Esophagus muscularis mucosa (tissue), 4 donors: ENCODE data around the gene ZNF577. TPM values are rescaled to one million over a fixed set of nuclear protein-coding genes. Genes with fewer than 3 reads are reported as not detected.

Experiments used
- DNase-seq: peaks from one replicate; pipeline ENCODE4 v3.0.0-alpha.2; 2017; ENCODE audit errors: extremely low spot score
- H3K27ac ChIP-seq, 4 donors: fragments of 200-600 bp; sonication (generic); replicated peaks in 1 of 4; 1 replicate in 3 of 4; 2 replicates in 1 of 4; pipeline ENCODE4 v1.5.1; 2016 to 2019; ENCODE audit warnings: mild to moderate bottlenecking in 1 of 4
- H3K27me3 ChIP-seq, 4 donors: fragments of 200-600 bp; sonication (generic); one replicate each; pipeline versions ENCODE4 v1.5.1 to v1.6.0; 2016 to 2019
- H3K36me3 ChIP-seq, 4 donors: fragments of 200-600 bp; sonication (generic); one replicate each; pipeline ENCODE4 v1.5.1; 2016 to 2019
- H3K4me1 ChIP-seq, 4 donors: fragments of 200-600 bp; sonication (generic); one replicate each; pipeline ENCODE4 v1.5.1; 2016 to 2019
- H3K4me3 ChIP-seq, 4 donors: fragments of 200-600 bp; sonication (generic); 1 replicate in 2 of 4; 2 replicates in 2 of 4; pipeline ENCODE4 v1.5.1; 2016 to 2019; ENCODE audit warnings: mild to moderate bottlenecking in 4 of 4, moderate library complexity in 1 of 4
- H3K9me3 ChIP-seq, 4 donors: fragments of 200-600 bp; sonication (generic); 1 replicate in 3 of 4; 2 replicates in 1 of 4; pipeline ENCODE4 v1.5.1; 2016 to 2019
- EP300 ChIP-seq: sonication (generic); formaldehyde crosslinking; IDR thresholded peaks from one replicate; pipeline ENCODE4 v1.6.1; 2017; ENCODE audit warnings: antibody characterized with exemption
- POLR2A ChIP-seq: fragments of 450-650 bp; IDR thresholded peaks from one replicate; pipeline ENCODE4 v1.6.1; 2017; ENCODE audit warnings: antibody characterized with exemption, moderate library complexity, mild to moderate bottlenecking, low read depth
- POLR2AphosphoS5 ChIP-seq, 2 donors: sonication (generic); formaldehyde crosslinking; IDR thresholded peaks; one replicate each; pipeline ENCODE4 v1.6.1; 2017; ENCODE audit warnings: antibody characterized with exemption in 2 of 2
- WGBS: methylation state at CpG from one replicate; pipeline ENCODE4 v1.1.5; 2018; 5-methylcytosine and 5-hydroxymethylcytosine counted together
- intact Hi-C: fragments of 100-400 bp; cut with DNase I; formaldehyde crosslinking; loops from one replicate; pipeline ENCODE4 v1.15.1; 2023
- total RNA-seq, 4 donors: library from RNA; depleted of rRNA; stranded (reverse); fragments of >200 nt; gene quantifications; one replicate each; pipeline versions ENCODE4 v1.1.0 to v1.2.1, GENCODE V29; 2016
- TF ChIP-seq, protein P1 (sequence below), 3 experiments: fragments of 200-600 bp in 2 of 3; fragments of 450-650 bp in 1 of 3; sonication (generic) in 2 of 3; IDR thresholded peaks; one replicate each; pipeline ENCODE4 v1.5.1; 2017 to 2019; ENCODE audit warnings: antibody characterized with exemption in 3 of 3, mild to moderate bottlenecking in 2 of 3, moderate library complexity in 1 of 3

The ZNF577 gene
- total RNA-seq, 4 donors from 2014 or later, result 8.4 to 29.1 (median 11.5) TPM

DNA sequence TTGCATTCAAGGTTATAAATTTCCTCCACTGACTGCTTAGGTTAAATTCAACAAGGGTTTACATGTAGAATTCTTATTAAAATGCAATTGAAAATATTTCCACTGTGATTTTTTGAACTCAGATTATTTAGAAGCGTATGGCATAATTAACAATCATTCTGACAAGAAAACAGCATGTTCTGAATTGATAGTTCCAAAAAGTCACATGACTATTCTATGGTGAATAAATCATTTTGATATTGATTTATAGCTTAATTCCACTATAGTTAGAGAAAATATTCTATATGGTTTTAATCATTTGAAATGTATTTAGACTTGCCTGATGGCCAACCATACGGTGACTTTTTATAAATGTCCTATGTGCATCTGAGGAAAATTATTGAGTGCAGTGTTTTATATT is 3.0 kb downstream of the ZNF577 start:
- Histone ChIP-seq H3K27ac (no peak overlapping the region), H3K4me3 (no peak overlapping the region), H3K27me3 (no peaks in the 10 kb centered on the region), H3K4me1 (peaks cover 0 to 15% (median 14%) of the 10 kb centered on the region in 4 donors), H3K36me3 (peaks cover 8 to 28% (median 19%) of the 10 kb centered on the region in 4 donors), H3K9me3 (peaks cover 0 to 14% (median 3%) of the 10 kb centered on the region in 4 donors)
- no peak for TF ChIP-seq POLR2AphosphoS5 (IDR thresholded peaks at IDR 0.05)
- no peak for TF ChIP-seq POLR2A
- TF ChIP-seq, protein P1, sequence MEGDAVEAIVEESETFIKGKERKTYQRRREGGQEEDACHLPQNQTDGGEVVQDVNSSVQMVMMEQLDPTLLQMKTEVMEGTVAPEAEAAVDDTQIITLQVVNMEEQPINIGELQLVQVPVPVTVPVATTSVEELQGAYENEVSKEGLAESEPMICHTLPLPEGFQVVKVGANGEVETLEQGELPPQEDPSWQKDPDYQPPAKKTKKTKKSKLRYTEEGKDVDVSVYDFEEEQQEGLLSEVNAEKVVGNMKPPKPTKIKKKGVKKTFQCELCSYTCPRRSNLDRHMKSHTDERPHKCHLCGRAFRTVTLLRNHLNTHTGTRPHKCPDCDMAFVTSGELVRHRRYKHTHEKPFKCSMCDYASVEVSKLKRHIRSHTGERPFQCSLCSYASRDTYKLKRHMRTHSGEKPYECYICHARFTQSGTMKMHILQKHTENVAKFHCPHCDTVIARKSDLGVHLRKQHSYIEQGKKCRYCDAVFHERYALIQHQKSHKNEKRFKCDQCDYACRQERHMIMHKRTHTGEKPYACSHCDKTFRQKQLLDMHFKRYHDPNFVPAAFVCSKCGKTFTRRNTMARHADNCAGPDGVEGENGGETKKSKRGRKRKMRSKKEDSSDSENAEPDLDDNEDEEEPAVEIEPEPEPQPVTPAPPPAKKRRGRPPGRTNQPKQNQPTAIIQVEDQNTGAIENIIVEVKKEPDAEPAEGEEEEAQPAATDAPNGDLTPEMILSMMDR (IDR thresholded peaks at IDR 0.05), result no peak
- no peak for TF ChIP-seq EP300
- WGBS, result 97% methylated on average over 2 of the region's 2 CpGs
- intact Hi-C loops, result loop anchor here (5.0 kb wide), 1 partner anchor 43 kb away; the partner anchor contains the start of gene ZNF613
- no peak for DNase-seq

DNA sequence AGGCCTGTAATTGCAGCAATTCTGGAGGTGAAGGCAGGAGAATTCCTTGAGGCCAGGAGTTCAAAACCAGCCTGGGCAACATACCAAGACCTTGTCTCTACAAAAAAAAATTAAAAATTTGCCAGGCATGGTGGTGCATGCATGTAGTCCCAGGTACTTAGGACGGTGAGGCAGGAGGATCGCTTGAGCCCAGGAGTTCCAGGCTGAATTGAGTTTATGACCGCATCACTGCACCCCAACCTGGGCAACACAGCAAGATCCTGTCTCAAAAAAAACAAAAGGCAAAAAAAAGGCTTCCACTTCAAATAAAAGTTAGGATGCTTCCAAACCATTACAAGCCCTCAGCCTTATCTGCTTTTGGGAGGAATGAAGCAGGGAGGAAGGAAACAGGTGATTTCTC is 5.2 kb downstream of the ZNF577 start:
- no peaks in the 10 kb centered on the region for H3K27me3 ChIP-seq
- H3K36me3 ChIP-seq, result peaks cover 30 to 39% (median 36%) of the 10 kb centered on the region in 4 donors
- intact Hi-C loops, result no loop called here
- no peak for DNase-seq
- no peak overlapping the region for H3K4me3 ChIP-seq
- H3K9me3 ChIP-seq, result no peaks in the 10 kb centered on the region
- H3K4me1 ChIP-seq, result peaks cover 0 to 10% (median 8%) of the 10 kb centered on the region in 4 donors
- H3K27ac ChIP-seq, result no peak overlapping the region
- WGBS, result 92% methylated on average over 3 of the region's 3 CpGs
- TF ChIP-seq, protein P1 (IDR thresholded peaks at IDR 0.05), result no peak
- no peak for TF ChIP-seq POLR2A
- TF ChIP-seq EP300, result no peak
- no peak for TF ChIP-seq POLR2AphosphoS5 (IDR thresholded peaks at IDR 0.05)

DNA sequence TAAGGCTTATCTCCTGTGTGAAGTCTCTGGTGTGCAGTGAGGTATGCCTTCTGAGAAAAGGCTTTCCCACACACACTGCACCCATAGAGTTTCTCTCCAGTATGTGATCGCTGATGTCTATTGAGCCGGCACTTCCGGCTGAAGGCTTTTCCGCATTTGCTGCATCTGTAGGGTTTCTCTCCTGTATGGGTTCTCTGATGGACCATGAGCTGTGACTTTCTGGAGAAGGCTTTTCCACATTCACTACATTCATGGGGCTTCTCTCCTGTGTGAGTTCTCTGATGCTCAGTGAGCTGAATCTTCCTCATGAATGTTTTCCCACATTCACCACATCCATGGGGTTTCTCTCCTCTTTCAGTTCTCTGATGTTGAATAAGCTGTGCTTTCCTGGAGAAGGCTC is 14.7 kb downstream of the ZNF577 start:
- H3K9me3 ChIP-seq, result peaks cover 8 to 66% (median 54%) of the 10 kb centered on the region in 4 donors
- no peak overlapping the region for H3K4me3 ChIP-seq
- TF ChIP-seq EP300 (no peak), POLR2A (no peak), POLR2AphosphoS5 (IDR thresholded peaks at IDR 0.05) (no peak)
- TF ChIP-seq, protein P1 (IDR thresholded peaks at IDR 0.05), result no peak
- H3K4me1 ChIP-seq, result no peaks in the 10 kb centered on the region
- DNase-seq, result no peak
- intact Hi-C loops, result no loop called here
- H3K36me3 ChIP-seq, result peaks cover 50 to 62% (median 58%) of the 10 kb centered on the region in 4 donors
- no peaks in the 10 kb centered on the region for H3K27me3 ChIP-seq
- H3K27ac ChIP-seq, result no peak overlapping the region
- 100% methylated on average over 4 of the region's 4 CpGs for WGBS

DNA sequence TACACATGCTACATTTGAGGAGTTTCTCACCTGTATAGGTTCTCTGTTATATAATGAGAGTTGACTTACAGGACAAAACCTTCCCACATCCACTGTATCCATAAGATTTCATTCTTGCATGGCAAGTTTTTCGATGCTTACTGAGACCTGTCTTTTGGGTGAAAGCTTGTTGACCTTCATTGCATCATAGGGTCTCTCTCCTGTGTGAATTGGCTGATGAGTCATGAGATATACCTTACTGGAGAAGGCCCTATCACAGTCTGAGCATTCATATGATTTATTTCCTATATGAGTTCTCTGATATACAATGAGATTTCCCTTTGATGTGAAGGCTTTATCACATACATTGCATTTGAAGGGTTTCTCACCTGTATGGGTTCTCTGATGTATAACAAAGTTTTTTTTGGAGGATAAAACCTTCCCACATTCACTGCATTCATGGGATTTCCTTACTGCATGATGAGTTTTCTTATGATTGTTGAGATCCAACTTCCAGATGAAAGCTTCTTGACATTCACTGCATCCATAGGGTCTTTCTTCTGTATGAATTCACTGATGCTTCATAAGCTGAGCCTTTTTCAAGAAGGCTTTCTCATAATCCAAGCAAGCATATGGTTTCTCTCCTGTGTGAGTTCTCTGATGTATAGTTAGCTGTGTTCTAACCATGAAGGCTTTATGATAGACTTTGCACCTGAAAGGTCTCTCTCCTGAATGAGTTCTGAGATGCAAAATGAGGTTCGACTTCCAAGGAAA is 25.7 kb downstream of the ZNF577 start:
- H3K36me3 ChIP-seq, result peaks cover 0 to 22% (median 11%) of the 10 kb centered on the region in 4 donors
- DNase-seq, result no peak
- no peak overlapping the region for H3K4me3 ChIP-seq
- 98% methylated on average over 2 of the region's 2 CpGs for WGBS
- H3K27me3 ChIP-seq, result no peaks in the 10 kb centered on the region
- no peak overlapping the region for H3K27ac ChIP-seq
- intact Hi-C loops, result no loop called here
- H3K4me1 ChIP-seq, result no peaks in the 10 kb centered on the region
- H3K9me3 ChIP-seq, result peaks cover 25 to 100% (median 97%) of the 10 kb centered on the region in 4 donors
- TF ChIP-seq, protein P1 (IDR thresholded peaks at IDR 0.05), result no peak
- TF ChIP-seq EP300 (no peak), POLR2AphosphoS5 (IDR thresholded peaks at IDR 0.05) (no peak), POLR2A (no peak)
